Nephron (organoid): ENCODE measurements around the gene MBOAT7.

Experiments
- H3K27ac Mint-ChIP-seq, 3 experiments: 2 replicates each; pipeline ENCODE4 v1.8.0; 2020; ENCODE audit warnings: mixed read lengths in 3 of 3, mild to moderate bottlenecking in 2 of 3, moderate library complexity in 1 of 3
- H3K27me3 Mint-ChIP-seq: 2 replicates; pipeline ENCODE4 v1.8.0; 2021; ENCODE audit warnings: low read depth, mild to moderate bottlenecking, moderate library complexity, mixed read lengths
- H3K36me3 Mint-ChIP-seq: 2 replicates; pipeline ENCODE4 v1.8.0; 2020; ENCODE audit warnings: low read depth, mixed read lengths
- H3K4me1 Mint-ChIP-seq: 2 replicates; pipeline ENCODE4 v1.8.0; 2020; ENCODE audit warnings: mixed read lengths
- H3K4me3 Mint-ChIP-seq, 3 experiments: 2 replicates each; pipeline ENCODE4 v1.8.0; 2020; ENCODE audit warnings: mild to moderate bottlenecking in 3 of 3, mixed read lengths in 3 of 3, moderate library complexity in 2 of 3
- H3K9me3 Mint-ChIP-seq: 2 replicates; pipeline ENCODE4 v1.8.0; 2020; ENCODE audit warnings: mixed read lengths
- TF ChIP-seq, protein P1 (sequence below), 3 experiments: fragments of 200-600 bp; sonication (generic); IDR thresholded peaks; one replicate each; pipeline ENCODE4 v1.5.0; 2021; ENCODE audit warnings: antibody characterized with exemption in 3 of 3; ENCODE audit not compliant: unreplicated experiment in 3 of 3

The MBOAT7 gene

GRCh38 chr19:54179921-54180461 is 9.4 kb downstream of the MBOAT7 start:
- H3K27ac Mint-ChIP-seq: peak overlapping the region; percentile 42 to 65 (median 57)
- TF ChIP-seq, protein P1, sequence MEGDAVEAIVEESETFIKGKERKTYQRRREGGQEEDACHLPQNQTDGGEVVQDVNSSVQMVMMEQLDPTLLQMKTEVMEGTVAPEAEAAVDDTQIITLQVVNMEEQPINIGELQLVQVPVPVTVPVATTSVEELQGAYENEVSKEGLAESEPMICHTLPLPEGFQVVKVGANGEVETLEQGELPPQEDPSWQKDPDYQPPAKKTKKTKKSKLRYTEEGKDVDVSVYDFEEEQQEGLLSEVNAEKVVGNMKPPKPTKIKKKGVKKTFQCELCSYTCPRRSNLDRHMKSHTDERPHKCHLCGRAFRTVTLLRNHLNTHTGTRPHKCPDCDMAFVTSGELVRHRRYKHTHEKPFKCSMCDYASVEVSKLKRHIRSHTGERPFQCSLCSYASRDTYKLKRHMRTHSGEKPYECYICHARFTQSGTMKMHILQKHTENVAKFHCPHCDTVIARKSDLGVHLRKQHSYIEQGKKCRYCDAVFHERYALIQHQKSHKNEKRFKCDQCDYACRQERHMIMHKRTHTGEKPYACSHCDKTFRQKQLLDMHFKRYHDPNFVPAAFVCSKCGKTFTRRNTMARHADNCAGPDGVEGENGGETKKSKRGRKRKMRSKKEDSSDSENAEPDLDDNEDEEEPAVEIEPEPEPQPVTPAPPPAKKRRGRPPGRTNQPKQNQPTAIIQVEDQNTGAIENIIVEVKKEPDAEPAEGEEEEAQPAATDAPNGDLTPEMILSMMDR (IDR thresholded peaks at IDR 0.05; ENCODE audit: unreplicated experiment in 3 of 3): peak; percentile 56 to 71 (median 64)
- peaks cover 10% of the 10 kb centered on the region for H3K4me1 Mint-ChIP-seq
- peaks cover 28% of the 10 kb centered on the region for H3K36me3 Mint-ChIP-seq
- H3K27me3 Mint-ChIP-seq: no peaks in the 10 kb centered on the region
- H3K9me3 Mint-ChIP-seq: no peaks in the 10 kb centered on the region
- no peak overlapping the region for H3K4me3 Mint-ChIP-seq

DNA sequence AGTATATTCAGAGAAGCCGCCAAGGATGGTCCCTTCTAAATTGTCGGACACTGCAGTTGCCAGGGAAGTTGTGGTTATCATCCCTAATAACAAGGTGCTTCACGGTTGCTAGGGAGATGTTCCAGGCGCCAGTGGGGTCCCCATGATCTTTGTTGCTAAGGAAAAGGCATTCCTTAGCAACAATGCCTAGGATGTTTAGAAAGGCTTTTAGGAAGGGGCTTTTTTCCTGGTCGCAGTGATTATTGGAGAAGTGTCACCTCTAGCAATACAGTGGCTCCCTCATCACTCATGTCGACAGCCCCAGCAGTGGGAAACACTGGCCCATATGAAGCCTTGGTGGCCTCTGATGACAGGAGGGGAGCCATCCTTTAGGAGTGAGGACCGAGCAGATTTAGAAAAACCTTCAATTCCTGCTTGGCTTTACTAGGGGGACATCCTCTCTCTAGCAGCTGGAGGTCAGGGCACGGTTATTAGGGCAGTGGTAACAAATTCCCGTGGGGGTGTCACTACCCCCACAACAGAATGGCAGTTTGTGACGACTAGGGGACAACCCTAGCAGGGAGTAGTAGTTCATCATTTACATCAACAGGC is 10.0 kb downstream of the MBOAT7 start:
- Mint-ChIP-seq H3K36me3 (peaks cover 27% of the 10 kb centered on the region), H3K27ac (peak overlapping the region in 2 of 3 experiments; percentile 42 to 65), H3K4me3 (no peak overlapping the region), H3K9me3 (no peaks in the 10 kb centered on the region), H3K4me1 (peaks cover 10% of the 10 kb centered on the region), H3K27me3 (no peaks in the 10 kb centered on the region)
- TF ChIP-seq, protein P1 (IDR thresholded peaks at IDR 0.05; ENCODE audit: unreplicated experiment in 3 of 3): no peak

DNA sequence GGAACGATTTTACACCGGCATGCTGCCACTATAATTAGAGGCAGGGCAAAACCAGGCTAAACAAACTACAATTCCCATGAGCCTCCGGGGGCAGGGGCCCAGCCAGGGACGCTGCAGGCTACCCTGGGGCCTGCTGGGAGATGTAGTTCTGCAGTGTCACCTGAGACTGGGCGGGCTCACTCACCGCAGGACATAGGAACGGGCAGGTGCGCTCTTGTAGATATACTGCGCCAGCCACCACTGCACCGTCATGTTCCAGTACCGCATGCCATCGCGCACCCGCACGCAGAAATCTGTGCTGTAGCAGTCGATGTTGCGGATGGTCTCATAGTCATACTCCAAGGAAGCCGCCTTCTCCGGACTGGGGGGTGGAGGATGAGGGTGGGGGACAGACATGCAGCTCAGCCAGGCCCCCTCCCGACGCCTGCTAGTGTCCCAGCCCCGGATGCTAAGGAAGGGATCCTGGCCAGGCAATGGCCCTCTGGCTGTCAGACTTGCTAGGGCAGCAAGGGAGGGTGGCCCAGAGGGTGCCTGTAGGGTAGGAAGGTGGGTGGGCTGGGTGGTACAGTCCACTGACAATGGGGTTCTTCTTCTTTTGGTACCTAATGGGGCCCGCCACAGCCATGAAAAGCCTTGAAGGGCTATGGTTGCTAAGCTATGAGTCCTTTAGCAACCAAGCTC is 10.7 kb downstream of the MBOAT7 start:
- Mint-ChIP-seq H3K4me1 (peaks cover 10% of the 10 kb centered on the region), H3K27me3 (no peaks in the 10 kb centered on the region), H3K27ac (peak overlapping the region in 1 of 3 experiments; percentile 39), H3K9me3 (no peaks in the 10 kb centered on the region), H3K4me3 (no peak overlapping the region), H3K36me3 (peaks cover 21% of the 10 kb centered on the region)
- TF ChIP-seq, protein P1 (IDR thresholded peaks at IDR 0.05; ENCODE audit: unreplicated experiment in 3 of 3): no peak

GRCh38 chr19:54173951-54174834 is 15.2 kb downstream of the MBOAT7 start:
- peak overlapping the region in 1 of 3 experiments; percentile 48 for H3K27ac Mint-ChIP-seq
- peak overlapping the region in 1 of 3 experiments; percentile 11 for H3K4me3 Mint-ChIP-seq
- no peaks in the 10 kb centered on the region for H3K9me3 Mint-ChIP-seq
- H3K36me3 Mint-ChIP-seq: peaks cover 8% of the 10 kb centered on the region
- TF ChIP-seq, protein P1 (IDR thresholded peaks at IDR 0.05; ENCODE audit: unreplicated experiment in 3 of 3): no peak
- H3K27me3 Mint-ChIP-seq: no peaks in the 10 kb centered on the region
- peaks cover 5% of the 10 kb centered on the region for H3K4me1 Mint-ChIP-seq

GRCh38 chr19:54173359-54173699 is 16.1 kb downstream of the MBOAT7 start:
- Mint-ChIP-seq H3K27ac (no peak overlapping the region), H3K9me3 (no peaks in the 10 kb centered on the region), H3K27me3 (no peaks in the 10 kb centered on the region), H3K4me1 (peaks cover 5% of the 10 kb centered on the region), H3K36me3 (peaks cover 7% of the 10 kb centered on the region), H3K4me3 (peak overlapping the region in 1 of 3 experiments; percentile 78)
- TF ChIP-seq, protein P1 (IDR thresholded peaks at IDR 0.05; ENCODE audit: unreplicated experiment in 3 of 3): no peak
